GM12801 (cell line): ENCODE data around the gene DIAPH3.

ENCODE experiments used
- CTCF ChIP-seq: IDR thresholded peaks from one replicate; pipeline ENCODE4 v1.5.1; 2011; ENCODE audit warnings: control low read depth; ENCODE audit not compliant: insufficient read length; ENCODE audit errors: extremely low read depth

DIAPH3 gene

GRCh38 chr13:60164234-60164889, 634 bp upstream of the DIAPH3 start:
- TF ChIP-seq CTCF: no peak

- no peak for TF ChIP-seq CTCF
Measured at GRCh38 chr13:60162096-60162495, 1.6 kb downstream of the DIAPH3 start.

GRCh38 chr13:60158321-60158801, 5.4 kb downstream of the DIAPH3 start:
- no peak for TF ChIP-seq CTCF

- TF ChIP-seq CTCF: no peak
Measured at GRCh38 chr13:60155978-60156377, 7.8 kb downstream of the DIAPH3 start.

- no peak for TF ChIP-seq CTCF
Measured at GRCh38 chr13:60152904-60153303, 10.8 kb downstream of the DIAPH3 start.

GRCh38 chr13:60152114-60152513, 11.6 kb downstream of the DIAPH3 start:
- TF ChIP-seq CTCF: no peak

- TF ChIP-seq CTCF: no peak
Measured at GRCh38 chr13:60150538-60150937, 13.2 kb downstream of the DIAPH3 start.

GRCh38 chr13:60148918-60149317, 14.8 kb downstream of the DIAPH3 start:
- no peak for TF ChIP-seq CTCF
